Measurements from ENCODE around the gene STARD6.
A peak's percentile ranks its signal among the peaks of the same experiment; 100 is the strongest.
"Not testable (repeated sequence)": the region's sequence is repeated elsewhere in the genome, so short reads cannot be mapped to it uniquely, and the experiment has no call there.

The STARD6 gene, protein sequence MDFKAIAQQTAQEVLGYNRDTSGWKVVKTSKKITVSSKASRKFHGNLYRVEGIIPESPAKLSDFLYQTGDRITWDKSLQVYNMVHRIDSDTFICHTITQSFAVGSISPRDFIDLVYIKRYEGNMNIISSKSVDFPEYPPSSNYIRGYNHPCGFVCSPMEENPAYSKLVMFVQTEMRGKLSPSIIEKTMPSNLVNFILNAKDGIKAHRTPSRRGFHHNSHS

DNA sequence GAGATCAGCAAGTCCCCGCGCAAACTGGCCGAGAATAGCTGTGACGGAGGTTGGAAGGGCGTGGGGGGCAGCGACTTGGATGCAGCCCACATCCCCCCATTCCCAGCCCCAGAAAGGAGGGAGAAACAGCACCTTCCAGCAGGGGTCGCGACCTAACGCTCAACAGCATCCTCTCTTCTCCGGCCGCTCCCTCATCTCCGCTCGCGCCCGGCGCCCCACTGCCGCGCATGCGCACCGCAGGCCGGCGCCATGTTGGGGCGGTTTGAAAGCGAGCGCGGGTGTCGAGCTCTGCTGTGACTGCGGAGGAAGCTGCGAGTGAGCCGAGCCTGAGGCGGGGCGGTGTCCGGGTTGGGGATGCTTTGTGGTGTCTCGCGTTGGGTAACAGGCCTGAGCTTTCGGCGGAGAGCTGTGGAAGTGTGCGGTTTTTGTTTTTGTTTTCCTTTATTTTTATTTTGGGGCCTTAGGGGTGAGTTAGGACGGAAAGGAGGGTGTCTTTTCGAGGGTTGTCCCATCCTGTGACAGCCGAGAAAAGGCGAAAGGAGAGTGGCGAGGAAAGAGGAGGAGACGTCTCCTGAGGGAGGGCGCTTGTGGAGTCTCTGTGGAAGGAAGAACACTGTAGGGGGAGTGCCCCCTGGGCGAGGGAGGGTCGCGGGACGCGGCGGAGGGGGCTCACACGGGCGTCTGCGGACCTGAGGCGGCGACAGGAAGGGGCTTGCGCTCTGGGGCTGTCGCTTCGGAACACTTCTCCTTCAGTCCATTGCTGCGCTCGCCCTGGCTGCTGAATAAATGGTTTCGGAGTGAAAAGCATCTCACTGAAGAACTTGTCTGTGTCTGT lies at the start of gene STARD6, which contains the start of gene C18orf54:
STARD6 (minus strand) TSS at position 199 of the 835 bp plus-strand sequence. CDS start 3,285 bp downstream, outside the sequence.
C18orf54 (plus strand) TSS at position 247 of the 835 bp plus-strand sequence. CDS start 2,667 bp downstream, outside the sequence.
- peak; percentile 84 for DNase-seq (ENCODE audit: low read depth)

DNA sequence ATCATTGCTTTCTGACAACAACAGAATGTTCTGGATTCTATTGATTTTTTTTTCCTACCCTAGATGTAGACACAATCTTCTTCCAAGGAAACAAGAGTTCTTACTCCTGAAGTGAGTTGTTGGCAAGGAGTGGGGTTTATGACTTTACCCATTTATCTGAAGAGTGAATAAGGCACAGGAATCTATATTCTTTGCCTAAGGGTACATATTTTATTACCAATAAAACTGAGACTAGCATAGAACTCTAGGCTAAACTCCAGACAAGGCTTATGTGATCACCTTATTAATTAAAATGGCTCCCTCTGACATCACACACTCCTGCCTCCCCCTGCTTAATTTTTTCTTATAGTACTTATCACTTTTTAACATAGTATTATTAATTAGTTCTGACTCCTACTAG lies 47.6 kb upstream of the STARD6 start:
- no peak for DNase-seq (ENCODE audit: low read depth)

DNA sequence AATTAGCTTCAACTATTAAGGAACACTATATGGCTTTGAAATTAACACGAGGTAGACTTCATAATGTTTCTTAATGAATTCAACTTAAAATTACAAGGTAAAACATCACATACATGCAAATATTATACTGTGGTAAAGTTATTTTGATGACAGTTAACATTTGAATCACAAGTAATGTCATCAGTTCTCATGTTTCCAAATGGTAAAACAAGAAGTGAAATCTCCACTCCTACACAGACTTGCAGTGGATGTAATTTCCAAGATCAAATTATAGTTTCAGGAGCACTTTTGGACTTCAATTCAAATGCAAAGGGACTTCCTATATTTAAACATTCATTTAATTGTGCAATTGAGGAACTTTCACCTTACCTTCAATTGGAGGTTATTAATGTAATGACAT lies 39.1 kb upstream of the STARD6 start:
- DNase-seq (ENCODE audit: low read depth) = no peak

DNA sequence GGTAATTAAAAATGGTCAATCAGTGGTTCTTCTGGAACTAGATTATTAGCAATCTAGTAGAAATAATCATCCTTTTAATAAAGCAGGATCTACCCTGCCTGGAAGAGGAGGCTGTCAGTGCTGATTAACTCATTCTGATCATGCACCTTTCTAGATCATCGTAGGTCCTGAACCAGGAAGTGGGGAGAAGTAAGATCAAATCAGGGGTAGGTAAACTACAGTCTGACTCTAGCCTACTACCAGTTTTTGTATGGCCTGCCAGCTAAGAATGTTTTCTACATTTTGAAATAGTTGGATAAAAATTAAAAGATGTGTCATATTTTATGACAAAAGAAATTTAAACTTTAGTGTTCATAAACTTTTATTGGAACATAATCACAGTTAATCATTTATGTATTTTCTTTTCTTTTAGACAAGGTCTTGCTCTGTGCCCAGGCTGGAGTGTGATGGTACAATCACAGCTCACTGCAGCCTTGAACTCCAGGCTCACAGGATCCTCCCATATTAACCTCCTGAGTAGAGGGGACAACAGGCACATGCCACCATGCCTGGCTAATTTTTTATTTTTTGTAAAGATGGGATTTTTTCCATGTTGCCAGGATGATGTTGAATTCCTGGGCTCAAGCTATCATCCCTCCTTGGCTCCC lies 36.1 kb upstream of the STARD6 start:
- DNase-seq (ENCODE audit: low read depth) = no peak

DNA sequence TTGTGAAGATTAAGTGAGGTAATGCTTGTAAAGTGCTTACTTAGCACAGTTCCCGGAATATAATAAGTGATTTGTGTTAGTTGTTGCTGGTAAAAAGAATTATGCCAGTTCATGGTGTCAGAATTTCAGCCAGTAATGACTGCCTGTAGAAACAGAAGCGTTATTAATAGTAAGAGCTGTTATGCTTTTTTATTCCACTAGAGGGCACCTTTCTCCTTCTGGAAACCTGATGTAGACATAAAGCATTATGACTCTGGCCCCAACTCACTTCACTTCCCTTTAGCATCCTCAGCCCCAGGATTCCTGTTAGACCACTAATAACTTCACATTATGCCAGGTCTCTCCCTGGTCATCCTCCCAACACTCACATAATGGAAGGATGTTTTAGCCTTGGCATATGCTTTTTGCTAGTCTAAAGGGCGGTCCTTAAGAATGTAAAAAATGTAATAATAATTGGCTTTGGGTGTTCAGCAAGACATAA lies 34.9 kb upstream of the STARD6 start:
- no peak for DNase-seq (ENCODE audit: low read depth)

DNA sequence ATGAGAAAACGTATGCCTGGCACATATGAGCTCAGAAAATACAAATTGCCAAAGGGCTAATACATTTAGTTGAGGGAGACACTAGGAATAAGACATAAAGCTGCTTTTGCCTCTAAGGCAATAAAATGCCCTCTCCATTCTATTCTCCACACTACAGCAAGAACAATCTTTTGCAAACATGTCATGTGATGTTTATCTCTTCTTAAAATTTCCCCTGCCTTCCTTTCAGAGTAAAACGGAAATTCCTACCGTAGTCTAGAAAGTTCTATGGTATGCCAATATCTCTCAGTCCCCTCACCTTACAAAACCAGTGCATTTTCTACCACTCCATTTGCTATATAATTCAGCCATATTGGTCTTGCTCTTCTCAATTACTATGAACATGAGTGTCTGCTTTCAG lies 33.2 kb upstream of the STARD6 start:
- no peak for DNase-seq (ENCODE audit: low read depth)

DNA sequence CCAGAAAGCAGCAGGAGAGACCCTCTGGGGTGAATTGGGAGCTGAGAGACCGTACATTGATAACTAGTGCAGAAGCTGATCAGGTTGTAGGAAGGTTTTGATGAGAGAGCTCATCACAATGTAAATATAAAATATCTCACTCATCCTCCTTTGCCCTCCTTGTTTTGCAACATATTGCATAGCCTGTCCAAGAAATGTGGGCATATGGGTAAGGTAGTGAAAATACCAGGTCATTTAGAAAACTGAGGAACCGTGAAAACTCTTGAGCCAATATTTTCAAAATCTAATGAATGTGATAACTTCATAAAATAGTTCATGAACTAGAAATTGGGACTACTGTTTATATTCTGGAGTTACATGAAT lies 31.5 kb upstream of the STARD6 start:
- DNase-seq (ENCODE audit: low read depth) = no peak

DNA sequence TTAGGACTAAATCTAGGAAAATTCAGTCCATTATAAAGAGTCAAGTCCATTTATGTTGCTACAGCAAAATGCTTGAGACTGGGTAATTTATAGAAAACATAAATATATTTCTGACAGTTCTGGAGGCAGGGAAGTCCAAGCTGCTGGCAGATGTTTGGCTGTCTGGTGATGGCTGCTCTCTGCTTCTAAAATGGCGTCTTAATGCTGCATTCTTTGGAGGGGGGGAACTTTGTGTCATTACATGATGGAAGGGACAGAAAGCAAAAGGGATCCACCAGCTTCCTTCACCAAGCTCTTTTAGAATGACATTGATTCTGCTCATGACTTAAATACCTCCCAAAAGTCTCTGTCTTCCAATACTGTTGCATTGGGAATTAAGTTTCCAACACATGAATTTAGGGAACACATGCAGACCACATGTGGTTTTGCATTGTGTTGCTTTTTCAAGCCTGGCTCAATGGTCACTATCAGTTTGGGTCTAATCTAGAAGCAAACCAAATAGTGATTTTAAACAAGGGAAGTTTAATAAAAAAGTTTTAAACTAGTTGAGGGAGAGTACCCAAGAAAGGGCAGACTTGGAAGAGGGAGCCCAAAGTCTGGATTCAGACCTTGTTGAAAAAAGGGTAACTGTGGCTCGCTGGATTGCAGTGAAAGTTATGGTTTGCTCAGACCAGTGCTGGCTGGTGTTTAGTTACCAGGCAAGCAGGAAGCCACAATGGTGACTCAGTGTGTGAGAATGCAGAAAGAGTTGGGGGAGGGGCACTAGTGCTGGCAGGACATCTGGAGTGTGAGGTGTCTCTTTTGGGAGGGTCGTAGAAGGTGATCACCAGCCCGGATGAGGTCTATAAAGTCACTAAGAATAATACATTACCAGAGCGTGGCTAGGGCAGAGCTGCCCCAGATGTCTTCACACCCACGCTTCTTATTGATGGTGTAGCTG lies 30.8 kb upstream of the STARD6 start:
- DNase-seq (ENCODE audit: low read depth) = no peak

DNA sequence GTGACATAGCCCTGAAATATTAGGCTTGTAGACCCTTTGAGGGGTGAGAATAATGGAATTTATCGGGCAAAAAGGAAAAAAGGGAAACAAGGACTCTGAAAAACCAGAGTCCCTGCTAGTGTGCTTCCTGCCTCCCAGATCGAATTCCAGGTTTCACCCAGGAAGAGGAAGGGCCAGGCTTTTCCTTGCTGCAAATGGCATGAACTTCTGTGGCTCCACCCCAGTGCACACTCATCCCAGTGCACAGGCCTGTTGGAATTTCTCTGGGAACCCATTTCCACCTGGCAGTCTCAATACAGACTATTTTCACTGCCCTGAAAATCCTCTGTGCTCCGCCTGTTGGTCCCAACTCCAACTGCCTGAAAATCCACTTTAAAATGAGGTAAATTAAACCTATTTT lies 30.0 kb upstream of the STARD6 start:
- DNase-seq (ENCODE audit: low read depth) = no peak

DNA sequence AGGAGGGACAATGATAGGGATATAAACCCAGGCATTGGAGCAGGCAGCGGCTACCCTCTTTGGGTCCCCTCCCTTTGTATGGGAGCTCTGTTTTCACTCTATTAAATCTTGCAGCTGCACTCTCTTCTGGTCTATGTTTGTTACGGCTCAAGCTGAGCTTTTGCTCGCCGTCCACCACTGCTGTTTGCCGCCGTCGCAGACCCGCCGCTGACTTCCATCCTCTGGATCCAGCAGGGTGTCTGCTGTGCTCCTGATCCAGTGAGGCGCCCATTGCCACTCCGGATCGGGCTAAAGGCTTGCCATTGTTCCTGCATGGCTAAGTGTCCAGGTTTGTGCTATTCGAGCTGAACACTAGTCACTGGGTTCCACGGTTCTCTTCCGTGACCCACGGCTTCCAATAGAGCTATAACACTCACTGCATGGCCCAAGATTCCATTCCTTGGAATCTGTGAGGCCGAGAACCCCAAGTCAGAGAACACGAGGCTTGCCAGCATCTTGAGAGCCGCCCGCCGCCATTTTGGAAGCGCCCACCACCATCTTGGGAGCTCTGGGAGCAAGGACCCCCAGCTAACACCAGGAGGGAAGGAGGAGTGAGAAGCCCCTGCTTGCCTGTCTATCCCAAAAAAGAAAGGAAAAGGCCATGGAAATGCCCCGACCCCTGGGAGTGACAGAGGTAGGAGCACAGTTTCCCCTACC lies 29.3 kb upstream of the STARD6 start:
- DNase-seq (ENCODE audit: low read depth) = not testable (repeated sequence)

DNA sequence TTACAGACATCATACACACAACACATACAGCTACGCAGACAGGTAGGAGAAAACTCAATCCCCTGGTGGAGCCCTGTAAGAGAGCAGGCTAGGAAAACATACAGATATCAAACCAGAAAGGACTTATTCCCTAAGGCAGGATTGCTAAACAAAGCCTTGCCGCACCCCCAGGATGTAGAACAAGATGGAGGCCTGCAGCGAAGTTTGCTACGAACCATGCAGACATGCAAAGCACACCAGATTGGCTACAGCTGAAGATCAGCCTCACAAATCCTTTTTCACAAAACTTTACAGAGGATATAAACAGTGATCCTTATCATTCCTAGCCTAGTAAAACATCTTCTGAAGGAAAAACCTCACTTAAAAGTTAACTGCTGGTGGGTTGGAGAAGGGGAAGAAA lies 28.4 kb upstream of the STARD6 start:
- no peak for DNase-seq (ENCODE audit: low read depth)

DNA sequence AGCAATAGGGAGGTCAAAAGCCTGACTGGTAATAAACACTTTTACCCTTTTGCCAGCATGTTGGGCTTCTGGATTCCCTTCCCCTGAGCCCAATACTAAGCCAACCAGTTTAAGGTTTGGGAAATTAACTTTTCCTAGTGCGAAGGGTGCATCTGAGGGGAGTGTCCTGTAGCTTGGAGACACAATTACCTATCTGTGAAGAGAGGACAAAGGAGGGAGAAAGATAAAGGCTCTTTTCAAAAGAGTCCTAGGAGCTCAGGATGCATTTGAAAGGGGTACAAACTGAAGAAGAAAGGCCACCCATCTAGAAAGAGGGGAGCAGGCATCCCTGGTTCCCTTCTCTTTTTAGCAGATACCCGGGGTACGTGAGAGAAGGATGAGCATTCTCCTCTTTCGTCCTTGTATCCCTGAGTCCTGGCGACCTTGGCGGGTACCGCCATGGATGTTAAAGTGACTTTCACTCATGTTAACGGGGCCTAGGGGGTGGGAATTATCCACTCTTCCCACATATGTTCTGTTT lies 25.1 kb upstream of the STARD6 start:
- no peak for DNase-seq (ENCODE audit: low read depth)

DNA sequence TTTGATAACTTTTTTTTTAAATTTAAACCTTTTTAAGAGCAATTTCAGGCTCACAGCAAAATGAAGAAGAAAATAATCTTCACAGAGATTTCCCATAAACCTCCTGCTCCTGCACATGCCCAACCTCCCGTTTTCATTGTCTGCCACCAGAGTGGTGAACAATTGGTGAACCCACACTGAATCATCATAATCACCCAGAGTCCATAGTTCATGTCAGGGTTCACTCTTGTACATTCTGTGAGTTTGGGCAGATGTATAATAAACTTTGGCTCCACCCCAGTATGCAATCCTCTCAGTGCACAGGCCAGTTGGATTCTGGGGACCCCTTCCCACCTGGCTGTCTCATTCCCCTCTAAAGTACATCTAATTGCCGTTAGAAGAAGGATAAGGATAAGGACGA lies 24.4 kb upstream of the STARD6 start:
- DNase-seq (ENCODE audit: low read depth) = no peak

DNA sequence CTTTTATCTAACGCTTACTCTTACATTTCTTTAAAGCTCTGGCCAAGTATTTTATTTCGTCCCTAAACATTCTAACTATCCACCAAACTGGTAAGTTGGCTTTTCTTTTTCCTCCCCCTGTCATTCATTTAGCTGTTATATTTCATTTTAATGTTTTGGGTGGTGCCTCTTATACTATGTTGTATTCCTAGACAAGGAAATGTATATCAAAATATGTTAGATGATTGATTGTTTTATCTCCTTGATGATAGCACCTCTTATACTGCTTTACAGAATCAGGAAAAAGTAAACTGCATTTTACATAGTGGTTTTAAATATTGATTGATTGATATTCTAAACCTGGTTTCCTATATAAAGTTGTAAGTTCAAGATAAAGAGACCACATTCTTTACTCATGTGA lies 24.0 kb upstream of the STARD6 start:
- DNase-seq (ENCODE audit: low read depth) = no peak

DNA sequence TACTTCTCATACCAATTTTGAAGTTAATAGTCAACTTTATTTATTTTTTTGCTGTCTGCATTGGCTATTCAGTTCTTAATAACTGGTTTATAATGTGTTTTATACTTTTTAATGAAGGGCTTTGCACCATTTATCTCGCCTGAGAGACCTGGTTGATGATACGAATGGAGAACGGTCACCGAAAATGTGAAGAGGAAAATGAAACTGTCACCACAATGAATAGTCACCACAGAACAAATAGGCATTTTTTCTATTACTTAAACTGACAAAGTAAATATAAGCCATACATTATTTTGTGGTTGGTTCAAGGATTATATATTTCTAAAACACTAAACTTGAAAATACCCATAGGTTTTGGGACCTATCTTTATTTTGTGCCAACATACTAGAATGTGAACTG lies 20.4 kb upstream of the STARD6 start:
- no peak for DNase-seq (ENCODE audit: low read depth)

DNA sequence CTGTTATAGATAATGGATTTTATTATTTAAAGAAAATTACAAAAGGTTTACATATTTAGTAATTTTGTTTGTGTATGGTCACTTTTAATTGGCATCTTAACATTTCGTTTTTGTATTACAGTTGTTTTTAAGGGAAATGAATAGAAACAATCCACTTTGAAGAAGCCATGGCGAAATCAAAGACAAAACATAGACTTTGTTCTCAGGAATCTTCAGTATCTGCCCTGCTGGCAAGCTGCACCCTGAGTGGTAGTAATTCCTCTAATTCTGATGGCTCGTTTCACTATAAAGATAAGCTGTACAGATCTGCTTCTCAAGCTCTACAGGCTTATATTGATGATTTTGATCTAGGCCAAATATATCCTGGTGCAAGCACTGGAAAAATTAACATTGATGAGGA lies 2.7 kb upstream of the STARD6 start:
- no peak for DNase-seq (ENCODE audit: low read depth)

DNA sequence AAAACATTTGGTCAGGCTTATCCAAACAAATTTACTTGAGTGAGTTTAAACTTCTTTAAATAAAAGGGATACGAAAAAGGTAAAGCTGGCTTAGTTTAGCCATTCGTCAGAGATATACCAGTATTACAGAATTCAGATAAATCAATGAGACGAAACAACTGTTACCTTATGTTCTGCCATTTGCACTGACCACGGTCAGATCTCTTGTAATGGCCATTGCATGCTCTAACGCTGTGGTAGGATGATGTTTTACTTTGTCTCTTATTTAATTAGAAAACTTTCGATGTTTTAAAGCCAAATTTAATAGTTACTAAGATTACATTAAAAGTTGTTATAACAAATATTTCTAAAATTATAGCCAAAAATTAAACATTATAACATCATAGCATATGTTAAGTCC lies 1.6 kb upstream of the STARD6 start:
- DNase-seq (ENCODE audit: low read depth) = no peak

DNA sequence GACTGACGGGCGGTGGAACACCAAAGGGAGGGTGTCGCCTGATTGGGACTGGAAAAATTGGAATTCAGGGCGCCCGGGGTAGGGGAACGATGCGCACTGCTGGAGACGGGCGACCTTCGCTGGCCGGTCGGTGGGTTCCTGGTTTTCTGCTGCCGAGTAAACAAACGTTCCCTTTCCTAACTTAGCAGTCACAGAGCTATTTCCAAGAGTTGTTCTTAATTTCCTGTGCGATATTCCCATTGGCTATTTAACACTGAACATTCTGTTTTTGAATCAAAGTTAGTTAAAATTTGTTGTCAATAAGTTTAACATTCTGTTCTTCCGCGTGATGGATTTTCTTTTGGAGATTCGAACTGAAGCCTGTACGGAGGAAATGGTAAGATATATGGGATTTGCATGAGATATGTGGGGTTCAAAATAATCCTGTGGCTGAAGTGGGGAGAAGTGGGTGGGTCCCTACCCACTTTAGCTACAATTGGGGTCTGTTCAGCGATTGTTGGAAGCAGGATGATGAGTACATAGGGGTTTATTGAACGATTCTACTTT lies 910 bp upstream of the STARD6 start:
- DNase-seq (ENCODE audit: low read depth) = no peak

DNA sequence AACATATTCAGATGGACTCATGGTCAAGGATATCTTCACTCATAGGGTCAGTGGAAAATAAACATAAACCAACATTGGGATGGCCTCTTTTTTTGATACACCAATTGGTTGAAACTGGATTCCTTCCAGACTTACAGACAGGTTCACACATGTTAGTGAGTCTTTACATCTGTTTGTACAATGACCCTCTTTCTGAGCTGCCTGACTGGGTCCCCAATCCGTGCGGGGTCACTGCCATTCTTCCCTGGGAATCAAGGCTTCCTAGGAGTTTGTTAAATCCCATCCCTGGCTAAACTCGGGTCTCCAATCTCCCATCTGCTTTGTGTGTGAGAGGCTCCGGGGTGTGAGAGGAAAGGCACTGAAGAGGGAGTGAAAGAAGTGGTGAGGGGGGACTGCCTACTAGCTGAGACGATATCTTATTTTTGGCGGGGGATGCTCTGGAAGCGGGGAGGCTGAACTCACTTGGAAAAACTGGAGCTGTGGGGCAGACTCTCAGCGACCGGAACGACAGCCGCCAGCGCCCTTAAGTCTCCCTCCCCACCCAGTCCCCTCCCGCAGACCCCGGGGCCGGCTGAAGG lies 487 bp downstream of the STARD6 start:
- DNase-seq (ENCODE audit: low read depth) = no peak

DNA sequence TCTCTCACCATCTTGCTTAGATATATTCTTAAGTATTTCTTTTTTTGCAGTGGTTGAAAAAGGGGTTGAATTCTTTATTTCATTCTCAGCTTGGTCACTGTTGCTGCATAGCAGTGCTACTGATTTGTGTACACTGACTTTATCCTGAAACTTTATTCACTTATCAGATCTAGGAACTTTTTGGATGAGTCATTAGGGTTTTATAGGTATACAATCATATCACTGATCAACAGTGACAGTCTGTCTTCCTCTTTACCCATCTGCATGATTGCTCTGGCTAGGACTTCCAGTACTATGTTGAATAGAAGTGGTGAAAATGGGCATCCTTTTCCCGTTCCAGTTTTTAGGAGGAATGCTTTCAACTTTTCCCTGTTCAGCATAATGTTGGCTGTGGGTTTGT lies 6.5 kb downstream of the STARD6 start:
- no peak for DNase-seq (ENCODE audit: low read depth)

All from stimulated activated CD8-positive, alpha-beta memory T cell treated with anti-CD3 and anti-CD28 coated beads, Interleukin-12 subunit alpha, Interleukin-12 subunit beta, amount 100 ng/mL, for 4 hours (primary cell).